Anterior cingulate cortex (tissue), 58 donors: ENCODE data around the gene SERTAD1.

Source experiments
- DNase-seq, 58 donors: peaks; one replicate each; lab custom pipeline; 2025; lab: John Stamatoyannopoulos, UW

SERTAD1 gene

GRCh38 chr19:40423938-40424337 lies 1.9 kb downstream of the SERTAD1 start:
- DNase-seq: no peak

- DNase-seq: no peak
Measured at GRCh38 chr19:40422748-40423566, 2.8 kb downstream of the SERTAD1 start.

GRCh38 chr19:40421993-40422747 lies 3.6 kb downstream of the SERTAD1 start:
- DNase-seq: no peak

GRCh38 chr19:40420766-40421765 lies 4.7 kb downstream of the SERTAD1 start:
- peak; percentile 19 to 97 (median 84) for DNase-seq

GRCh38 chr19:40420451-40420765 lies 5.4 kb downstream of the SERTAD1 start:
- no peak for DNase-seq

- no peak for DNase-seq
Measured at GRCh38 chr19:40419780-40420179, 6.0 kb downstream of the SERTAD1 start.

- no peak for DNase-seq
Measured at GRCh38 chr19:40419066-40419612, 6.7 kb downstream of the SERTAD1 start.

- DNase-seq: no peak
Measured at GRCh38 chr19:40418040-40418439, 7.8 kb downstream of the SERTAD1 start.

GRCh38 chr19:40417643-40417981 lies 8.2 kb downstream of the SERTAD1 start:
- no peak for DNase-seq

- peak in 1 of 58 donors; percentile 5 for DNase-seq
Measured at GRCh38 chr19:40416918-40417642, 8.7 kb downstream of the SERTAD1 start.

- no peak for DNase-seq
Measured at GRCh38 chr19:40415768-40416167, 10.0 kb downstream of the SERTAD1 start.

- no peak for DNase-seq
Measured at GRCh38 chr19:40414542-40415535, 11.0 kb downstream of the SERTAD1 start.

GRCh38 chr19:40413291-40413845 lies 12.4 kb downstream of the SERTAD1 start, which contains the start of gene PRX:
Gene PRX, minus strand, starts transcription at chr19:40413378. Its CDS starts 5,446 bp downstream, at chr19:40407932.
- no peak for DNase-seq

GRCh38 chr19:40412866-40413265 lies 12.9 kb downstream of the SERTAD1 start:
- DNase-seq: no peak

GRCh38 chr19:40411958-40412499 lies 13.8 kb downstream of the SERTAD1 start:
- no peak for DNase-seq

- no peak for DNase-seq
Measured at GRCh38 chr19:40411125-40411842, 14.5 kb downstream of the SERTAD1 start.

GRCh38 chr19:40410030-40410389 lies 15.8 kb downstream of the SERTAD1 start:
- DNase-seq: no peak
